ENCODE results near the gene PRR36. TPM values are rescaled to one million over a fixed set of nuclear protein-coding genes. Genes with fewer than 3 reads are reported as not detected.
A peak's percentile ranks its signal among the peaks of the same experiment; 100 is the strongest.

The PRR36 gene
- 2.6 TPM for total RNA-seq
- long read RNA-seq, partial matches to known transcripts, result 0 of 1 reads
- long read RNA-seq, other reads (novel, unspliced or antisense), result 1 of 1 reads

DNA sequence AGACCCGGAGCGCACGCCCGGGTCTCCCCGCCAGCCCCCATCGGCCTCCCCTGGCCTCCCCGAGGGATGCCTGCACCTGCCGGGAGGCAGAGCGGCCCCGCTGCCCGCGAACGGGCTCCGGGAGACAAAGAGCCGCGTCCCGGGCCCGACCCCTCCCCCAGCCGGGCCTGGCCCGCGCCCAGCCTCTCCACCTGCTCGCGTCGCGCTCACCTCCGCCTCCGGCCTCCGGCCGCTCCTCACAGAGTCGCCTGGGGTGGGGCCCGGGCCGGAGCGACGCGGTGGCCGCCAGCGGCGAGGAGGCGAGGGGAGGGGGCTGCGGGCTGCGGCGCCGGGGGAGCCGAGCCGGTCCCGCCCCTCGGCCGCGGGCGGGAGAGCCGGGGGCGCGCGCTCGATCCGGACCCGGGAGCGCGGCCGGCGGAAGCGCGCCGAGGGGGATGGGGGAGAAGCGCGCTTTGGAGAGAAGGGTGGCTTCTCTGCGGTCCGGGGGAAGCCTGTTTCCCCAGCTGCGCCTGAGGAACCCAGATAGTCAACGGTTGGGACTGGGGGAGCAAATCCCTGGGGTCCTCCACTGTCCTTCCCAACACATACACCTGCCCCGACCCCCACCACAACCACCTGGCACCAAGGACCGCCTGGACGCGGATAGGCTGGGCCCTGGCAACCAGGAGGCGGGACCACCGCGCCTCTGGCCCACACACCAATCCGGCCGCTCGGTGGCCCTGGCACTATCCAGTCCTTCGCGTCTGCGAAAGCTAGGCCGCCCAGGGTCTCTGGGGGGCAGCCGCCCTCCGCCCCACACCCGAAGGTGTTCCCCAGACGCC lies at the start of gene PRR36:
Gene PRR36 (minus strand): TSS at position 315 of the 821 bp plus-strand sequence. CDS start 701 bp downstream, outside the sequence.
- TF ChIP-seq, protein P1, sequence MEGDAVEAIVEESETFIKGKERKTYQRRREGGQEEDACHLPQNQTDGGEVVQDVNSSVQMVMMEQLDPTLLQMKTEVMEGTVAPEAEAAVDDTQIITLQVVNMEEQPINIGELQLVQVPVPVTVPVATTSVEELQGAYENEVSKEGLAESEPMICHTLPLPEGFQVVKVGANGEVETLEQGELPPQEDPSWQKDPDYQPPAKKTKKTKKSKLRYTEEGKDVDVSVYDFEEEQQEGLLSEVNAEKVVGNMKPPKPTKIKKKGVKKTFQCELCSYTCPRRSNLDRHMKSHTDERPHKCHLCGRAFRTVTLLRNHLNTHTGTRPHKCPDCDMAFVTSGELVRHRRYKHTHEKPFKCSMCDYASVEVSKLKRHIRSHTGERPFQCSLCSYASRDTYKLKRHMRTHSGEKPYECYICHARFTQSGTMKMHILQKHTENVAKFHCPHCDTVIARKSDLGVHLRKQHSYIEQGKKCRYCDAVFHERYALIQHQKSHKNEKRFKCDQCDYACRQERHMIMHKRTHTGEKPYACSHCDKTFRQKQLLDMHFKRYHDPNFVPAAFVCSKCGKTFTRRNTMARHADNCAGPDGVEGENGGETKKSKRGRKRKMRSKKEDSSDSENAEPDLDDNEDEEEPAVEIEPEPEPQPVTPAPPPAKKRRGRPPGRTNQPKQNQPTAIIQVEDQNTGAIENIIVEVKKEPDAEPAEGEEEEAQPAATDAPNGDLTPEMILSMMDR (IDR thresholded peaks at IDR 0.05), result no peak
- no peak within 1 kb of the TSS for H3K27ac ChIP-seq
- H3K9me3 ChIP-seq, result no peaks in the 10 kb centered on the region
- intact Hi-C loops (cut with DNase I), result no loop called here
- peaks cover 30% of the 10 kb centered on the region for H3K27me3 ChIP-seq
- H3K4me1 ChIP-seq, result peaks cover 10% of the 10 kb centered on the region
- ATAC-seq, result peak; percentile 55
- DNase-seq, result peak; percentile 89
- H3K36me3 ChIP-seq, result no peaks in the 10 kb centered on the region
- H3K4me3 ChIP-seq, result peak within 1 kb of the TSS; percentile 42

DNA sequence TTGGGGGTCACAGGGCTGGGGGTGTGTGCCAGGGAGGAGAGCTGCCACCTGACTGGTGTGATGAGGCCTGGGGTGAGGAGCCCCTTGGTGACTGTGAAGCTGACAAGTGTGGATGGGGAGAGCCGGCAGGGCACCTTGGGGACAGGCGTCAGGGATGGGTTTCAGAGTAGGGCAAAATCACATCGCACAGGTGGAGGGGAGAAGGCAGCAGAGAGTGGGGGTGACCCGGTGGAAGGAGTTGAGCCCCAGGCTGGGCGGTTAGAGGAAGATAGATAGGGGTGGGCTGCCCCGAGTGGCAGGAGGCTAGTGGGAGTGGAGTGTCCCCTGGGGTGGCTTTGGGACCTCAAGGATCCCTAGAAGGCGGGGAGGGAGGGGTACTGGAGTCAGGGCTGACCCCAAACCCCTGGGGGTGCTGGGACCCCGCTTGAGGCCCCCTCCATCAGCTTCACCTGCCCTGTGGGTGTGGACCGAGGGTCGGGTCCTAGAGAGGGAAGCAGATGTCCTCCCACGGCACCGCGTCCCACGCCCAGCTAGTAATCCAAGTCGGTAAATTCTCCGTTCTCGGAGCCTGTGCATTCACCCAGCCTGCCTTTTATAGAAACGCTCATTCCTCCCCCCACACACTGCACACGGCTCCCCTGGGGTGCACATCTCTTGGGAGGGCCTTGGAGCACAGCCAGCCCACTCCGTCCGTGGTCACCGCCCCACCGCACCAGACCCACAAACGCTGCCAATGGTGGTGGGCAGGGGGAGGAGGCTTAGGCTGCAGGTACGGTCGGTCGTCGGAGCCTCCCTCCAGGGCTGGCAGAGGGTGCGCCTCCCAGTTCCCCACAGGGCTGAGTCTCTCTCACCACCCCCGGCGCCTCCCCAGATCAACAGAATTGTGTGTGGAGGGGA lies 49.4 kb upstream of the PRR36 start:
- Histone ChIP-seq H3K9me3 (no peaks in the 10 kb centered on the region), H3K27me3 (peaks cover 3% of the 10 kb centered on the region), H3K4me1 (peaks cover 33% of the 10 kb centered on the region), H3K4me3 (no peak overlapping the region), H3K36me3 (peaks cover 13% of the 10 kb centered on the region), H3K27ac (no peak overlapping the region)
- TF ChIP-seq, protein P1 (IDR thresholded peaks at IDR 0.05), result no peak
- ATAC-seq (no peak), DNase-seq (no peak)
- intact Hi-C loops (cut with DNase I), result no loop called here

DNA sequence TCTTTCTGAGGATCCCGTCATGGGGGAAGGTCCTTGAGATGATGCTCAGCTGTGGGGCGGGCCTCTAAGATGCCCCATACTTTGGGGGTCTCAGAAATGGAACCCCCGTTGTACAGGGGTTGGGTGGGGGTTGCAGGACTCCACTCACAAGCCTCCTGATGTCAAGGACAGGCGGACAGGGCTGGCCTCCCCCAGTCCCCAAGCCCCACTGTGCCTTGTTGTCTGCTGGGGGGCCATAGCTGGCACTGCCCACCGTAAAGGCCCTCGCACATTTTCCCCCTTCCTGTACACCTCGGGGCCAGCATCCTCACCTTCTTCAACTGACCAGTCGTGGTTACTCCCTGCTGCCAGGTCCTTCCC lies 48.6 kb upstream of the PRR36 start:
- TF ChIP-seq, protein P1 (IDR thresholded peaks at IDR 0.05), result no peak
- H3K9me3 ChIP-seq, result no peaks in the 10 kb centered on the region
- peaks cover 13% of the 10 kb centered on the region for H3K36me3 ChIP-seq
- peaks cover 36% of the 10 kb centered on the region for H3K4me1 ChIP-seq
- H3K27ac ChIP-seq, result no peak overlapping the region
- no peak for ATAC-seq
- H3K27me3 ChIP-seq, result peaks cover 10% of the 10 kb centered on the region
- no peak for DNase-seq
- intact Hi-C loops (cut with DNase I), result no loop called here
- H3K4me3 ChIP-seq, result no peak overlapping the region

DNA sequence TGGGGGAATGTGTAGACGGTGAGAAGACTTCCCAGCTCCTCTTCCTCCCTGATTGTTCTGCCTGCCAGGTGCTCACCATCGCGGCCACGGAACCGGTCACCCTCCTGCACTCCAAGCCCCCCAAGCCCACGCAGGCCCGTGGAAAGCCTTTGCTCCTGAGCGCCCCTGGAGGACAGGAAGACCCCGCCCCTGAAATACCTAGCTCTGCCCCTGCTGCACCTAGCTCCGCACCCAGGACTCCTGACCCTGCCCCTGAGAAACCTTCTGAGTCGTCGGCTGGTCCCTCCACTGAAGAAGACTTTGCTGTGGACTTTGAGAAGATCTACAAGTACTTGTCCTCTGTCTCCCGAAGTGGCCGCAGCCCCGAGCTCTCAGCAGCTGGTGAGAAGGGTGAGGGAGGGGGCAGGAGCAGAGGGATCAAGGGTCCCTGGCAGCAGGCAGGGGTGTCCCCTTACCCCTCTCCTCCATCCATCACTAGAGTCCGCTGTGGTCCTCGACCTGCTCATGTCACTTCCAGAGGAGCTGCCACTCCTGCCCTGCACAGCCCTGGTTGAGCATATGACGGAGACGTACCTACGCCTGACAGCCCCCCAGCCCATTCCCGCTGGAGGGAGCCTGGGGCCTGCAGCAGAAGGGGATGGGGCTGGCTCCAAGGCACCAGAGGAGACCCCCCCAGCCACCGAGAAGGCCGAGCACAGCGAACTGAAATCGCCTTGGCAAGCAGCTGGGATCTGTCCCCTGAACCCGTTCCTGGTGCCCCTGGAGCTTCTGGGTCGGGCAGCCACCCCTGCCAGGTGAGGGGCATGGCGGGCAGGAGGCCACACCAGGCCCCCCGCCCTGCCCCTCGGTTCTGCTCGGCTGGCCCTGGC lies 48.0 kb upstream of the PRR36 start:
- ATAC-seq (no peak), DNase-seq (no peak)
- no peaks in the 10 kb centered on the region for H3K9me3 ChIP-seq
- peaks cover 12% of the 10 kb centered on the region for H3K27me3 ChIP-seq
- H3K4me1 ChIP-seq, result peaks cover 42% of the 10 kb centered on the region
- no peak overlapping the region for H3K4me3 ChIP-seq
- peaks cover 13% of the 10 kb centered on the region for H3K36me3 ChIP-seq
- peak overlapping the region; percentile 78 for H3K27ac ChIP-seq
- intact Hi-C loops (cut with DNase I), result no loop called here
- TF ChIP-seq, protein P1 (IDR thresholded peaks at IDR 0.05), result no peak
